Activated CD4-positive, alpha-beta T cell treated with anti-CD3 and anti-CD28 coated beads, Interleukin-2, amount 10 ng/mL, durations not matched to agents 24 days and 14 days (primary cell): Measurements from ENCODE around the gene ANKDD1B. TPM values are rescaled to one million over a fixed set of nuclear protein-coding genes. Genes with fewer than 3 reads are reported as not detected.
A peak's percentile ranks its signal among the peaks of the same experiment; 100 is the strongest.
"Not testable (repeated sequence)": the region's sequence is repeated elsewhere in the genome, so short reads cannot be mapped to it uniquely, and the experiment has no call there.

Source experiments
- DNase-seq: peaks from one replicate; pipeline ENCODE4 v3.0.0; 2022
- H3K27ac Mint-ChIP-seq: one replicate; pipeline ENCODE4 v1.8.0; 2022; ENCODE audit warnings: mild to moderate bottlenecking, mixed read lengths
- H3K27me3 Mint-ChIP-seq: one replicate; pipeline ENCODE4 v1.8.0; 2022; ENCODE audit warnings: mixed read lengths
- H3K36me3 Mint-ChIP-seq: one replicate; pipeline ENCODE4 v1.8.0; 2022; ENCODE audit warnings: low read depth, mild to moderate bottlenecking, mixed read lengths
- H3K4me1 Mint-ChIP-seq: one replicate; pipeline ENCODE4 v1.8.0; 2021; ENCODE audit warnings: mixed read lengths
- H3K4me3 Mint-ChIP-seq: one replicate; pipeline ENCODE4 v1.8.0; 2022; ENCODE audit warnings: mild to moderate bottlenecking, moderate library complexity, mixed read lengths
- H3K9me3 Mint-ChIP-seq: one replicate; pipeline ENCODE4 v1.8.0; 2021; ENCODE audit warnings: mixed read lengths
- intact Hi-C: fragments of 100-400 bp; cut with micrococcal nuclease; formaldehyde crosslinking; loops from one replicate; pipeline ENCODE4 v1.15.1; 2023
- total RNA-seq: library from RNA; stranded (reverse); gene quantifications from 2 replicates; pipeline ENCODE4 v1.2.3, GENCODE V29; 2022

The ANKDD1B gene
- 0.36 and 0.40 TPM in 2 replicates for total RNA-seq

DNA sequence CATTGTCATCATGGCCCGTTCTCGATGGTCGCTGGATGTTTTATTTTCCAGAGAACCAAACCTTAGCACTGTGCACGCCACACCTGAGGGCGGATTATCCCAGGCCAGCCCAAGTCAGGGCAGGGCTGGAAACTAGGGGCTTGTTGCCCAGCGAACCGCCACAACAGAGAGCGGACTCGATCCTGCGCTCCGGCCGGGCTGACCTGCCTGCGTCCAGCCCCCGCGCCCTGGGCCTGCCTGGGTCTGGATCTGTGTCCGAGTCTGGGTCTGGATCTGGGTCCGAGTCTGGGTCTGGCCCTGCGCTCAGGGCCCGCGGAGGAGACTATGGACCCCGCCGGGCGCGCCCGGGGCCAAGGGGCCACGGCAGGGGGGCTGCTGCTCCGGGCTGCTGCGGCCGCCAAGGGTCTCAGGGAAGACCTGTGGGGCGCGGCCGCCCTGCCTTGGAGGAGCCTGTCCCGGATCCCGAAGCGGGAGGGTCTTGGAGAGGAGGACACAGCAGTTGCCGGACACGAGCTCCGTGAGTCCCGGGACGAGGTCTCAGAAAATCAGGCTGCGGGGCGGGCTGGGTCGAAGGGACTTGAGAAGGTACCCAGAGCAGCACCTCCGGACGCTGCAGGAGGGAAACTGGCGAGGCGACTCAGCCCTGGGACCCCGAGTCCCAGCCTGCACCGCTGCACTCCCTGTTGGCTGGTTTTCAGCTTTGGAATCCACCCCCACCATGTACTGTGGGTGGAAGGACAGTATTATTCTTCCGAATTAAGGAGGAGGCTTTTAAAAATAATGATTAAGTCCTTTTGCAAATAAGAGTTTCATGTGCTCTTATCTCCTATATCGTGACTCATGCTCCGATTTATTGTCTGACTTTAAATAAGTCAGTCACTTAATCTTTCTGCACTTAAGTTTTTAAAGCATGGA is at the start of gene ANKDD1B:
Gene ANKDD1B, plus strand, starts transcription at position 143 of the 915 bp plus-strand sequence. Its CDS starts 182 bp downstream, at position 325.
- intact Hi-C loops = no loop called here
- H3K9me3 Mint-ChIP-seq = no peaks in the 10 kb centered on the region
- H3K4me1 Mint-ChIP-seq = peaks cover 3% of the 10 kb centered on the region
- peaks cover 5% of the 10 kb centered on the region for H3K27me3 Mint-ChIP-seq
- peak within 1 kb of the TSS; percentile 13 for H3K4me3 Mint-ChIP-seq
- H3K36me3 Mint-ChIP-seq = peaks cover 9% of the 10 kb centered on the region
- DNase-seq = no peak
- no peak within 1 kb of the TSS for H3K27ac Mint-ChIP-seq

DNA sequence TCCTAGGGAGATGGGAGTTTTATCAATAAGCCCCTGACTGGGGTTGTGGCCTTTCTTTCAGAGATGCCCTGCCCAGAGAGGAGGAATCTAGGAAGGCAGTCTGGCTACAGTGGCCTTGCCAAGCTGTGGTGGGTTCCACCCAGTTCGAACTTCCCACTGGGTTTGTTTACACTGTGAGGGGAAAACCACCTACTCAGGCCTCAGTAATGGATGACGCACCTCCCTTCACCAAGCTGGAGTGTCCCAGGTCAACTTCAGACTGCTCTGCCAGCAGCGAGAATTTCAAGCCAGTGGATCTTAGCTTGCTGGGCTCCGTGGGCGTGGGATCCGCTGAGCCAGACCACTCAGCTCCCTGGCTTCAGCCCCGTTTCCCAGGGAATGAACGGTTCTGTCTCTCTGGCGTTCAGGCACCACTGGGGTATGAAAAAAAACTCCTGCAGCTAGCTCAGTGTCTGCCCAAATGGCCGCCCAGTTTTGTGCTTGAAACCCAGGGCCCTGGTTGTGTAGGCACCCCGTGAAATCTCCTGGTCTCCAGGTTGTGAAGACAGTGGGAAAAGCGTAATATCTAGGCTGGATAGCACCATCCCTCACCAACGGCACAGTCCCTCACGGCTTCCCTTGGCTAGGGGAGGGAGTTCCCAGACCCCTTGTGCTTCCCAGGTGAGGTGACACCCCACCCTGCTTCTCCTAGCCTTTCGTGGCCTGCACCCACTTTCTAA is 45.1 kb upstream of the ANKDD1B start:
- Mint-ChIP-seq H3K27ac (peak overlapping the region; percentile 98), H3K4me1 (peaks cover 37% of the 10 kb centered on the region), H3K36me3 (peaks cover 49% of the 10 kb centered on the region), H3K4me3 (peak overlapping the region; percentile 52), H3K9me3 (peaks cover 21% of the 10 kb centered on the region)
- DNase-seq, H3K27me3 Mint-ChIP-seq: not testable (repeated sequence)
- intact Hi-C loops = loop anchor here (2.0 to 5.0 kb wide), 7 partner anchors 35 to 981 kb away; partner anchors contain the start of genes ANKRD31 and HMGCR

DNA sequence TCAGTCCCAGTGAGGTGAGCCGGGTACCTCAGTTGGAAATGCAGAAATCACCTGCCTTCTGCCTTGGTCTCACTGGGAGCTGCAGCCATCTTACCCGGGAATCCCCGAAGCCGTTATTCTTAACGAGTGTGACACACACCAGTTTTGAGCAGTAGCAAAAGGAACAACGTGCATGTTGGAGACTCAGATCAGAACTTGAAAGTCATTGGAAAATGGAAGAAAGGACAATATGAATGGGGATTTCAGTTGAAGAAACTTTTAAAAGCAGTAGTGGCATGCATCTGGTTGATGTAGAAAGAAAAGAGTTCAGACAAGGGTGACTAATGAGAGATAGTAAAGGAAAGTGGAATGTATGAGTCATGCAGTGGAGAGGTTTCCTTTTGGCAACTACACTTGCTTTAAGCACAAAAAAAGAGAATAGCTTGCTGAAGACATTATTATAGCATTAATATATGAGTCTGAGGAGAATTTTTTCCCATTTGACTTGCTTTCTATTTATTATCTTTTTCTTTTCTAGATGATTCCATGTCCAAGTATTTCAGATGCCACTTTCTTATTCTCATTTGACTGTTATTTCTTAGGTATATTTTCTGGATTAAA is 44.4 kb upstream of the ANKDD1B start:
- Mint-ChIP-seq H3K27me3 (peaks cover 2% of the 10 kb centered on the region), H3K4me1 (peaks cover 39% of the 10 kb centered on the region), H3K36me3 (peaks cover 48% of the 10 kb centered on the region), H3K9me3 (peaks cover 21% of the 10 kb centered on the region), H3K4me3 (peak overlapping the region; percentile 84), H3K27ac (peak overlapping the region; percentile 98)
- DNase-seq = peak; percentile 83
- intact Hi-C loops = loop anchor here (1.0 to 5.0 kb wide), 13 partner anchors 8 to 980 kb away; partner anchors contain the start of genes ANKRD31, CERT1, HMGCR and POC5

DNA sequence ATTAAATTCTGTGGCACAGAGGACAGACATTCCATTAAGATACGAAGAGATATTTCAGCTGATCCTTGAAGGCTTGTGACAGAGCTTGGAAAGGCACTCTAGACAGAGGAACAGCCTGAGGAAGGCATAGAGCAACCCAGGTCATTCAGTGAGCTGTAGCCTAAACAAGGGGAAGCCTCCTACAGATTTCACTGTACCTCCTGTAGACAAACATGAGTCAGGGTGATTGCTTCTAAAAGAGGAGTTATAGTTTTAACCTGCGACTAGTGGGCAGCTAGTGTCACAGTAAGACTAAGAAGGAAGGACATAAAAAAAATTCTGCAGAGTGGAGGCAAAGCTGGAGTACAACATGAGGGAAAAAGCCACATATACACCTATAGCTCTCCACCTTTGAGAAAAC is 43.5 kb upstream of the ANKDD1B start:
- H3K9me3 Mint-ChIP-seq = peaks cover 20% of the 10 kb centered on the region
- peak overlapping the region; percentile 98 for H3K27ac Mint-ChIP-seq
- intact Hi-C loops = loop anchor here (1.0 to 5.0 kb wide), 13 partner anchors 8 to 979 kb away; partner anchors contain the start of genes ANKRD31, CERT1, HMGCR and POC5
- peaks cover 39% of the 10 kb centered on the region for H3K4me1 Mint-ChIP-seq
- peaks cover 42% of the 10 kb centered on the region for H3K36me3 Mint-ChIP-seq
- H3K4me3 Mint-ChIP-seq = peak overlapping the region; percentile 84
- peak; percentile 61 for DNase-seq
- H3K27me3 Mint-ChIP-seq = peaks cover 2% of the 10 kb centered on the region

DNA sequence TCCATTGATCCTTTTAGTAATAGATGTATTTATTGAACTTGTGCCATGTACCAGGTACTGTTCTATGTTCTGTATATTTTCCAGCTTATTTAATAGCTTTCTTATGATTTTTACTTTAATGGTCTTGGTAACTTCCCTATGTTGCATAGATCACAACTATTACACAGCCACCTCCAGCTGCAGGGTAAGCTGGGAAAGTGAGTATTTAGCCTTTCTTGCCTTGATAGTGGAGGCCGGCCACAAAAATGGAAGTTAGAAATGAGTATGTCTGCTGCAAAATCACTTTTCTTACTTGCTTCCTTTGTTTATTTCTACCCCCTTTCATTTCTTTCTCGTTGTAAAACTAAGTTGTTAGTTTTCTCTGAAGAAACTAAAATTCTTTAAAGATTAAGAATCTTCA is 43.1 kb upstream of the ANKDD1B start:
- intact Hi-C loops = loop anchor here (5.0 kb wide), 2 partner anchors 231 to 331 kb away; partner anchors contain the start of genes ANKRD31 and HMGCR
- H3K9me3 Mint-ChIP-seq = peaks cover 15% of the 10 kb centered on the region
- no peak for DNase-seq
- peaks cover 40% of the 10 kb centered on the region for H3K36me3 Mint-ChIP-seq
- peak overlapping the region; percentile 98 for H3K27ac Mint-ChIP-seq
- peak overlapping the region; percentile 84 for H3K4me3 Mint-ChIP-seq
- peaks cover 39% of the 10 kb centered on the region for H3K4me1 Mint-ChIP-seq
- H3K27me3 Mint-ChIP-seq = peaks cover 2% of the 10 kb centered on the region

DNA sequence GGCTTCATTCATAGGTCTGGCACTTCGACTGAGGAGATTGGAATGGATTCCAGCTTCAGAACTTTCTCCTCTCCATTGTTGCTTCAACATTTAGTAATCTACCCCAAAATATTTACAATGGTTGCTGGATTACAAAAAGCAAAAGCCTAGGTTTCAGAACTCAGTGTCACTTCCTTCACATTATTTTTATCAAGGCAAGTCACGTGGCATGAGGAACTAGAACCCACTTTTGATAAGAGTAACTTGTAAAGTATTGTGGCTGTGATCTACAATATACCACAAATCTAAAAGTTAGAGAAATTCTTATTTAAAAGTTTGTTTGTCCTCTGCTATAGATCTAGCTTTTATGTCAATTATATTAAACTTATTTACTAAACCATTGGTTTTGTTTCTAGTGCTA is 39.7 kb upstream of the ANKDD1B start:
- peaks cover 32% of the 10 kb centered on the region for H3K4me1 Mint-ChIP-seq
- H3K36me3 Mint-ChIP-seq = peaks cover 33% of the 10 kb centered on the region
- intact Hi-C loops = no loop called here
- no peak for DNase-seq
- H3K27ac Mint-ChIP-seq = no peak overlapping the region
- peaks cover 2% of the 10 kb centered on the region for H3K27me3 Mint-ChIP-seq
- H3K4me3 Mint-ChIP-seq = no peak overlapping the region
- H3K9me3 Mint-ChIP-seq = no peaks in the 10 kb centered on the region

DNA sequence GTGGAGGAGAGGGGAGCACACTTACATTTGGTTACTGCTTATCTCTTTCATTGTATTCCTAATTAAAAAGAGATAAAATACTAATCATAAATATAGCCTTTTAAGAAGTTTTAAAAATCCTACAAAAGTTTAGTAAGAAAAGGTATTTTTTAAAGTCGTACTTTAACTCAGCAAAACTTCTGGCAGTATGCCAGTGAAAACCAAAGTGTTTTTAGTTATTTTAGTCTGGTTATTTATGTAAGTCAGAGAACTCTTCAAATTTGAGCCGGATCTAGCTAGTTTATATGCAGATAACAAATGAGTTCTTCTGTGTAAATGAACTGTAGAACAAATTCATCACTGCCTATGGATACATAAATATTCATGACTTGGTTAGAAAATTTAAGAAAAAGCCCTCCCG is 36.5 kb upstream of the ANKDD1B start:
- Mint-ChIP-seq H3K27me3 (no peaks in the 10 kb centered on the region), H3K4me1 (peaks cover 20% of the 10 kb centered on the region), H3K9me3 (no peaks in the 10 kb centered on the region), H3K36me3 (peaks cover 43% of the 10 kb centered on the region), H3K27ac (peak overlapping the region; percentile 81), H3K4me3 (no peak overlapping the region)
- intact Hi-C loops = loop anchor here (1.0 kb wide), 1 partner anchor 7 kb away; no protein-coding TSS in a partner anchor
- no peak for DNase-seq

DNA sequence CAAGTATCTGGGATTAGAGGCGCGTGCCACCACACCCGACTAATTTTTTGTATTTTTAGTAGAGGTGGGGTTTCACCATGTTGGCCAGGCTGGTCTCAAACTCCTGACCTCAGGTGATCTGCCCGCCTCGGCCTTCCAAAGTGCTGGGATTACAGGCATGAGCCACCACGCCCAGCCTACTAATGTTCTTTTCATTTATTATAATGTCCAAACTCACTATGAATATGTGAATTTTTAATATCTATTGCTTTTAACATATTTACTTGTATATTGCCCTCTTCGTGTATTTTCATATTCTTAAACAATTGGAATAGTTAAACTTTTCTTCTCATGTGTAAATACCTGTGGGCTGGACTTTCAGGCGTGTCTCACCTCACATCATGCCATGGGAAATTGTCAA is 33.0 kb upstream of the ANKDD1B start:
- DNase-seq, intact Hi-C loops, H3K9me3 Mint-ChIP-seq, H3K27ac Mint-ChIP-seq, H3K4me3 Mint-ChIP-seq, H3K27me3 Mint-ChIP-seq: not testable (repeated sequence)
- Mint-ChIP-seq H3K4me1 (peaks cover 15% of the 10 kb centered on the region), H3K36me3 (peaks cover 39% of the 10 kb centered on the region)

DNA sequence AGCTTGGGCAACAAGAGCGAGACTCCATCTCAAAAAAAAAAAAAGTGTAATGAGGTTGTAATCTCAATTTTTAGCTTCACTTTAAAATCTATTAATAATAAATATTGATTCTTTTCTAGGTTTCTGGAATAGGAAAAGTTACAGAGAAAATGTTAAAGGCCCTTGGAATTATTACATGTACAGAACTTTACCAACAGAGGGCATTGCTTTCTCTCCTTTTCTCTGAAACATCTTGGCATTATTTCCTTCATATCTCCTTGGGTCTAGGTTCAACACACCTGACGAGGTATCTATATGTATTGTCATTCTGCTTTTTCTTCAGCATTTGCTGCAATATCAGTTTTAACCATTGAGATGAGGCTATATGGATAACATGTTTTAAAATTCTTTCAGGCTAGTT is 26.6 kb upstream of the ANKDD1B start:
- Mint-ChIP-seq H3K4me3 (no peak overlapping the region), H3K27ac (no peak overlapping the region), H3K4me1 (peaks cover 3% of the 10 kb centered on the region), H3K9me3 (no peaks in the 10 kb centered on the region), H3K36me3 (peaks cover 36% of the 10 kb centered on the region), H3K27me3 (no peaks in the 10 kb centered on the region)
- intact Hi-C loops = no loop called here
- no peak for DNase-seq

DNA sequence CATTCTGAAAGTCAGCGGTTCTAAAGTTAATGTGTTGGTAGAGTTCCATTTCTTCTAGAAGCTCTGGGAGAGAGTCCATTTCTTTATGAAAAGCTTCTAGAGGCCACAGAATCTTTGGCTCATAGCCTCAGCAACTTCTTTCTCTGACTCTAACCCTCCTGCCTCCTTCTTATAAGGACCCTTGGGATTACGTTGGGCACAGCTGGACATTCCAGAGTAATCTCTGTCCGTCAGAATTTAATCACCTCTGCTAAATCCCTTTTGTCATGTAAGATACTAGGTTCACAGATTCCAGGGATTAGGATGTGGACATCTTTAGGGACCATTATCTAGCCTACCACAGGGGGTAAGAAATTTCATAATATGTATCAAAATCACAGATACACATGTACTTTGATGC is 22.6 kb upstream of the ANKDD1B start:
- Mint-ChIP-seq H3K27me3 (no peaks in the 10 kb centered on the region), H3K27ac (no peak overlapping the region), H3K9me3 (no peaks in the 10 kb centered on the region), H3K4me3 (no peak overlapping the region), H3K4me1 (no peaks in the 10 kb centered on the region), H3K36me3 (peaks cover 34% of the 10 kb centered on the region)
- intact Hi-C loops = no loop called here
- DNase-seq = no peak

DNA sequence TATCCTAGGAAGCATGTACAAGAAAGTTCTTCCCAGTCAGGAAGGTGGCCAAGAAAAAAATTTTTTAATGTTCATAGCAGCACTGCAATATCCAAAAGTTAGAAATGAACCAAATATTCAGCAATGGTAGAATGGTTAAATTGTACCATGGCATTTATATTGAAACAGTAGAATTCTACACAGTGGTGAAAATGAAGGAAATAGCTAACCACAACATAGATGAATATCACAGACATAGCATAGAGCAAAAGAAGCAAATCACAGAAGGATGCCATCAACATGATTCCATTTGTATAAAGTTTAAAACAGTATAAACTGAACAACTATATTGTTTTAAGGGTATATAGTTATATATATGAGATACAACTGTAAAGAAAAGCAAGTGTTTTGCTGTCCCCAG is 10.7 kb upstream of the ANKDD1B start:
- DNase-seq = no peak
- Mint-ChIP-seq H3K4me1 (peaks cover 23% of the 10 kb centered on the region), H3K9me3 (peaks cover 4% of the 10 kb centered on the region), H3K27ac (no peak overlapping the region), H3K36me3 (peaks cover 48% of the 10 kb centered on the region), H3K27me3 (no peaks in the 10 kb centered on the region), H3K4me3 (no peak overlapping the region)
- intact Hi-C loops = loop anchor here (2.0 kb wide), 1 partner anchor 34 kb away; no protein-coding TSS in a partner anchor

DNA sequence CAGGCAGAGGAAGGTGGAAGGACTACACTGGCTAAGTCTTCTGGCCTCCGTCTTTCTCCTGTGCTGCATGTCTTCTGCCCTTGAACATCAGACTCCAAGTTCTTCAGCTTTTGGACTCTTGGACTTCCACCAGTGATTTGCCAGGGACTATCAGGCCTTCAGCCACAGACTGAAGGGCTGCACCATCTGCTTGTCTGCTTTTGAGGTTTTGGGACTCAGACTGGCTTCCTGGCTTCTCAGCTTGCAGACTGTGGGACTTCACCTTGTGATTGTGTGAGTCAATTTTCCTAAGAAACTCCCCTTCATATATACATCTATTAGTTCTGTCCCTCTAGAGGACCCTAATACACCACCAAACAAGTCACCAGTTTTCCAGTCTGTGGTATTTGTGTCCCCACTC is 9.7 kb upstream of the ANKDD1B start:
- peaks cover 24% of the 10 kb centered on the region for H3K4me1 Mint-ChIP-seq
- intact Hi-C loops = loop anchor here (2.0 kb wide), 1 partner anchor 35 kb away; no protein-coding TSS in a partner anchor
- H3K4me3 Mint-ChIP-seq = no peak overlapping the region
- H3K27me3 Mint-ChIP-seq = no peaks in the 10 kb centered on the region
- peaks cover 4% of the 10 kb centered on the region for H3K9me3 Mint-ChIP-seq
- H3K36me3 Mint-ChIP-seq = peaks cover 42% of the 10 kb centered on the region
- no peak overlapping the region for H3K27ac Mint-ChIP-seq
- peak; percentile 52 for DNase-seq

DNA sequence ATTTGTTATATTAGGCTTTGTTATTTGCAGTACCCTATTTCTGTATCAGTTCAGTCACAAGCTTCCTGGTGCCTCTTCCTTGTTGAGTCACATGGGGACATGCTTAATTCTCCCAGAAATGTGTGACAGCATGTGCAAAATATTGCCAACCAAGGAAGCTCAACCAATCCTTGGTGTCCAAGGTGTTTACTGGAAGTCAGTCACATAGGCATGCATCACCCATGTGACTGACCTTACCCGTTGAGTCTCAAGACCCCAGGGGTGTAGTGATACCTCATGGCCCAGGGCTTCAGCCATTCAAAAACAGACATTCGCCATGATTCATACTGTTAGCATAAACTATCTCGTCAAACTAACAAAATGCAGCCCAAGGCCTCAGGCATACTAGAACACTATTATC is 9.3 kb upstream of the ANKDD1B start:
- Mint-ChIP-seq H3K4me1 (peaks cover 25% of the 10 kb centered on the region), H3K36me3 (peaks cover 38% of the 10 kb centered on the region), H3K27ac (no peak overlapping the region), H3K27me3 (no peaks in the 10 kb centered on the region), H3K4me3 (no peak overlapping the region), H3K9me3 (peaks cover 4% of the 10 kb centered on the region)
- intact Hi-C loops = loop anchor here (2.0 kb wide), 1 partner anchor 35 kb away; no protein-coding TSS in a partner anchor
- DNase-seq = peak; percentile 48
